BE2C (cell line): ENCODE results near the gene EPOP. TPM values are rescaled to one million over a fixed set of nuclear protein-coding genes. Genes with fewer than 3 reads are reported as not detected.
A peak's percentile ranks its signal among the peaks of the same experiment; 100 is the strongest.

Source experiments
- DNase-seq: peaks from one replicate; pipeline ENCODE4 v3.0.0-alpha.2; 2020
- H3K27me3 ChIP-seq: fragments of 250-450 bp; sonication (Bioruptor Pico); 2 replicates; pipeline ENCODE4 v1.5.1; 2020; ENCODE audit warnings: mild to moderate bottlenecking
- H3K36me3 ChIP-seq: fragments of 250-450 bp; sonication (Bioruptor Pico); 2 replicates; pipeline ENCODE4 v1.5.1; 2020; ENCODE audit warnings: mild to moderate bottlenecking
- H3K4me1 ChIP-seq: fragments of 250-450 bp; sonication (Bioruptor Pico); 2 replicates; pipeline ENCODE4 v1.5.1; 2020
- H3K4me3 ChIP-seq: 2 replicates; pipeline ENCODE4 v1.5.1; 2011; ENCODE audit warnings: low read depth, low read length
- H3K9me3 ChIP-seq: fragments of 250-450 bp; sonication (Bioruptor Pico); 2 replicates; pipeline ENCODE4 v1.5.1; 2020
- CTCF ChIP-seq: IDR thresholded peaks from 2 replicates; pipeline ENCODE4 v1.5.1; 2012; ENCODE audit warnings: mild to moderate bottlenecking, low read depth, low read length
- polyA plus RNA-seq: library from polyadenylated mRNA; unstranded; fragments of >200 nt; gene quantifications from one replicate; pipeline ENCODE4 v1.2.1, GENCODE V29; 2012; ENCODE audit warnings: low read depth, missing spikeins; ENCODE audit not compliant: insufficient read length, insufficient read depth

EPOP gene
- polyA plus RNA-seq: 6.0 TPM

- DNase-seq: peak; percentile 96
- TF ChIP-seq CTCF: no peak
- H3K27me3 ChIP-seq: peaks cover 11% of the 10 kb centered on the region
- peak within 1 kb of the TSS; percentile 72 for H3K4me3 ChIP-seq
- no peaks in the 10 kb centered on the region for H3K9me3 ChIP-seq
- H3K36me3 ChIP-seq: no peaks in the 10 kb centered on the region
- peaks cover 4% of the 10 kb centered on the region for H3K4me1 ChIP-seq
Measured at GRCh38 chr17:38674749-38675615, at the start of gene EPOP. EPOP (minus strand) TSS chr17:38674957; CDS start chr17:38674495, 462 bp downstream.

- no peaks in the 10 kb centered on the region for H3K9me3 ChIP-seq
- TF ChIP-seq CTCF: no peak
- H3K27me3 ChIP-seq: no peaks in the 10 kb centered on the region
- H3K36me3 ChIP-seq: peaks cover 42% of the 10 kb centered on the region
- no peak overlapping the region for H3K4me3 ChIP-seq
- peaks cover 32% of the 10 kb centered on the region for H3K4me1 ChIP-seq
- DNase-seq: no peak
Measured at GRCh38 chr17:38721802-38722201, 47.0 kb upstream of the EPOP start.

- H3K4me1 ChIP-seq: peaks cover 32% of the 10 kb centered on the region
Measured at GRCh38 chr17:38720941-38721340, 46.2 kb upstream of the EPOP start.

GRCh38 chr17:38719943-38720641 lies 45.3 kb upstream of the EPOP start:
- TF ChIP-seq CTCF: no peak
- DNase-seq: peak; percentile 56
- Histone ChIP-seq H3K4me3 (no peak overlapping the region), H3K4me1 (peaks cover 26% of the 10 kb centered on the region), H3K27me3 (no peaks in the 10 kb centered on the region), H3K36me3 (peaks cover 55% of the 10 kb centered on the region), H3K9me3 (no peaks in the 10 kb centered on the region)

More at GRCh38 chr17:38720941-38721340, 46.2 kb upstream of the EPOP start:
- TF ChIP-seq CTCF: no peak
- H3K36me3 ChIP-seq: peaks cover 48% of the 10 kb centered on the region
- no peaks in the 10 kb centered on the region for H3K9me3 ChIP-seq
- H3K27me3 ChIP-seq: no peaks in the 10 kb centered on the region
- no peak overlapping the region for H3K4me3 ChIP-seq
- DNase-seq: no peak

GRCh38 chr17:38719289-38719942 lies 44.7 kb upstream of the EPOP start:
- Histone ChIP-seq H3K4me3 (no peak overlapping the region), H3K9me3 (no peaks in the 10 kb centered on the region), H3K27me3 (no peaks in the 10 kb centered on the region), H3K4me1 (peaks cover 20% of the 10 kb centered on the region), H3K36me3 (peaks cover 55% of the 10 kb centered on the region)
- DNase-seq: no peak
- no peak for TF ChIP-seq CTCF
